CD4-positive, alpha-beta memory T cell (primary cell): ENCODE data around the gene NPHP4. TPM values are rescaled to one million over a fixed set of nuclear protein-coding genes. Genes with fewer than 3 reads are reported as not detected.

ENCODE experiments used
- CTCF ChIA-PET: fragments of 350-600 bp; sonication (Branson Sonifier 250); formaldehyde crosslinking; loops from one replicate; lab custom pipeline; 2021; ENCODE audit warnings: inconsistent platforms; ENCODE audit not compliant: partially characterized antibody; lab: Charles Lee
- POLR2A ChIA-PET: fragments of 350-600 bp; sonication (Branson Sonifier 250); formaldehyde crosslinking; loops from one replicate; lab custom pipeline; 2021; ENCODE audit not compliant: partially characterized antibody; lab: Charles Lee
- DNase-seq, 5 donors: peaks; one replicate each; pipeline versions ENCODE4 v3.0.0 to v3.0.0-alpha.2; 2020 to 2022; ENCODE audit warnings: mixed read lengths in 1 of 5
- H3K27ac ChIP-seq: one replicate; pipeline ENCODE4 v1.7.0; 2013; ENCODE audit warnings: low read depth, low read length
- H3K27me3 ChIP-seq: 2 replicates; pipeline ENCODE4 v1.7.0; 2013; ENCODE audit warnings: mild to moderate bottlenecking, low read length, moderate library complexity; ENCODE audit not compliant: insufficient read depth
- H3K36me3 ChIP-seq: 2 replicates; pipeline ENCODE4 v1.7.0; 2013; ENCODE audit warnings: mild to moderate bottlenecking, low read length, moderate library complexity; ENCODE audit not compliant: insufficient read depth
- H3K4me1 ChIP-seq: 2 replicates; pipeline ENCODE4 v1.7.0; 2013; ENCODE audit warnings: mild to moderate bottlenecking, low read length, moderate library complexity; ENCODE audit not compliant: insufficient read depth
- H3K4me3 ChIP-seq, 2 donors: one replicate each; pipeline ENCODE4 v1.7.0; 2013; ENCODE audit warnings: low read length in 2 of 2, mild to moderate bottlenecking in 1 of 2
- H3K9me3 ChIP-seq, 2 donors: one replicate each; pipeline ENCODE4 v1.7.0; 2013; ENCODE audit warnings: low read length in 2 of 2, control low read depth in 1 of 2; ENCODE audit not compliant: control insufficient read depth in 1 of 2
- H3K27ac Mint-ChIP-seq, 7 donors: one replicate each; pipeline ENCODE4 v1.8.0; 2020 to 2021; ENCODE audit warnings: mixed read lengths in 7 of 7, mild to moderate bottlenecking in 6 of 7, inconsistent platforms in 3 of 7, moderate library complexity in 3 of 7
- H3K27me3 Mint-ChIP-seq, 2 donors: one replicate each; pipeline ENCODE4 v1.8.0; 2020 to 2021; ENCODE audit warnings: mixed read lengths in 2 of 2
- H3K36me3 Mint-ChIP-seq, 2 donors: one replicate each; pipeline ENCODE4 v1.8.0; 2020 to 2021; ENCODE audit warnings: mixed read lengths in 2 of 2, inconsistent platforms in 1 of 2, mild to moderate bottlenecking in 1 of 2
- H3K4me1 Mint-ChIP-seq, 4 donors: one replicate each; pipeline ENCODE4 v1.8.0; 2020 to 2021; ENCODE audit warnings: mixed read lengths in 4 of 4, mild to moderate bottlenecking in 1 of 4
- H3K4me3 Mint-ChIP-seq, 8 donors: one replicate each; pipeline ENCODE4 v1.8.0; 2020 to 2021; ENCODE audit warnings: mixed read lengths in 8 of 8, mild to moderate bottlenecking in 7 of 8, moderate library complexity in 6 of 8, inconsistent platforms in 3 of 8
- H3K9me3 Mint-ChIP-seq, 8 donors: one replicate each; pipeline ENCODE4 v1.8.0; 2020 to 2021; ENCODE audit warnings: mixed read lengths in 8 of 8, mild to moderate bottlenecking in 5 of 8, inconsistent platforms in 3 of 8, moderate library complexity in 1 of 8
- intact Hi-C: fragments of 100-400 bp; cut with micrococcal nuclease; formaldehyde crosslinking; loops from one replicate; pipeline ENCODE4 v1.15.1; 2023
- polyA plus RNA-seq, 2 donors: library from polyadenylated mRNA; unstranded; fragments of 300-500 nt; fragmentation: Illumina TruSeq; gene quantifications; one replicate each; pipeline ENCODE4 v1.2.3, GENCODE V29; 2021
- total RNA-seq, 2 experiments: library from RNA; stranded (reverse); gene quantifications; one replicate each; pipeline ENCODE4 v1.2.3, GENCODE V29; 2021

Gene NPHP4
- total and polyA plus RNA-seq, 4 experiments from 2014 or later = 1.0 to 9.6 (median 4.3) TPM

DNA sequence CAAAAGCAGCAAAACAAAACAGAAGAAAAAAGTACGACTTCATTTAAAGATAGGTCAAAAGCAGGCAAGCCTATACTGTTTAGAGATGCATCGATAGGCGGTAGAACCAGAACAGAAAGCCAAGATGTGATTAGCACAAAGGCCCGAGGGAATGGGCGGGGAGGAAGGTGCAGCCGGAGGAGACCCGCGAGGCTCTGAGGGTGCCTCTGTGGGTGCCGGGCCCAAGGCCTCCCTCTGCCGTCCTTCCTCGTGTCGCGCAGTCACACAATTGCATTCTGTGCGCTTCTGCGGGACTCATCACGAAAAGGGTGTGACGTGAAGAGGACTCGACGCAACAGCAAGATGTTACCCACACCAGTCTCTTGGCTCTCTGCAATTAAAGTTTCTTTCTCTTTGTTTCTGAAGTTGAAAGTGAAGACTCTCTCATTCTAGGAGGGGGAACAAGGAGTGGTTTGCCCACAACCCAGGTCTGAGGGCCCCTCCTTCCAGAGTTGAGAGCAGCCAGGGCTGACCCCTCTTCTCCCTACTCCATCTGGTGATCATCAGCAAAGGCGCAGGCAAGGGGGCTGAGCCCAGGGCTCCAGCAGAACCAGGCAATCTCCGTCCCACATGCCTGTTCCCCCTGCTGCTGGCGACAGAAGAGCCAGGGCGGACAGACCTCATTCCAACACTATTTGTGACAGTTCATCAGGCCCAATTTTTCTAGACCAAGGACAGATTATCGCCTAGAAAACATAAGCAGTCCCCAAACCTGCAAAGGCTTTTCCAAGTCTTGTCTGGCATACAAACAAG lies 41.0 kb downstream of the NPHP4 start:
- Histone ChIP-seq H3K27me3 (no peaks in the 10 kb centered on the region), H3K4me1 (peaks cover 16% of the 10 kb centered on the region), H3K36me3 (no peaks in the 10 kb centered on the region), H3K4me3 (no peak overlapping the region), H3K27ac (no peak overlapping the region), H3K9me3 (no peaks in the 10 kb centered on the region)
- no peak overlapping the region for H3K4me3 Mint-ChIP-seq
- CTCF ChIA-PET = no interaction called here
- intact Hi-C loops = no loop called here
- no peak for DNase-seq
- H3K27ac Mint-ChIP-seq = peak overlapping the region in 1 of 7 donors; percentile 37
- POLR2A ChIA-PET = no interaction called here
- H3K4me1 Mint-ChIP-seq = peaks cover 11 to 15% (median 14%) of the 10 kb centered on the region in 4 donors
- peaks cover 12 to 22% of the 10 kb centered on the region in 2 donors for H3K36me3 Mint-ChIP-seq
- no peaks in the 10 kb centered on the region for H3K27me3 Mint-ChIP-seq
- no peaks in the 10 kb centered on the region for H3K9me3 Mint-ChIP-seq

DNA sequence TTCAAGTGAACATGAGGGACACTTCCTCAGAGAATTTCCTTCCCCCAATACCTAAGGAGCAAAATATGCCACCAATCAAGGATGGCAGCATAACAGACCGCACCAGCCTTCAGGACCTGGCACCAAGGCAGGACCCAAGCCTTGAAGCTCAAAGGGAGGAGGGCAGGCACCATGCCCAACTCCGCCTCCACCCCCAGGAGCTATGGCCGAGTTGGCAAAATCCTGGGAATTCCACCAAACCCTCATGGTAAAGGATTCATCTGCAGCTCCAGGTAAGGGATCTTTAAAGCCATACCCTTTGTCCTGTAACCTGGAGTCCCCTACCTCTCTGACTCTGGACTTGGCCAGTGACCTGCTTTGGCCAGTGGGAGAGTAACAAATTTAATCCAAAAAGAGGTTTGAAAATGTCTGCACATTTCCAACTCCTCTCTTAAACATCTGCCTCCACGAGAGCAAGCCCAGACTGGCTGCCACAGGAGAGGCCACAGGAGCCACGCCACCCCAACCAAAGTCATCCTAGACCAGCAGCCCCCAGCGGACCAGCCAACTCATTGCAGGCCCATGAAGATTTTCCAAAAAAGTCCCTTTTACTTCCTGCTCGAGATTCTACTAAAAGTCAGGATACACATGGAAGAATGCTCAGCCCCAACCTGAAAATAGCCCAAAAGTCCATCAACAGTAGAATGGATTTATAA lies 41.9 kb downstream of the NPHP4 start:
- Mint-ChIP-seq H3K9me3 (no peaks in the 10 kb centered on the region), H3K27ac (peak overlapping the region in 1 of 7 donors; percentile 53)
- POLR2A ChIA-PET = no interaction called here

DNA sequence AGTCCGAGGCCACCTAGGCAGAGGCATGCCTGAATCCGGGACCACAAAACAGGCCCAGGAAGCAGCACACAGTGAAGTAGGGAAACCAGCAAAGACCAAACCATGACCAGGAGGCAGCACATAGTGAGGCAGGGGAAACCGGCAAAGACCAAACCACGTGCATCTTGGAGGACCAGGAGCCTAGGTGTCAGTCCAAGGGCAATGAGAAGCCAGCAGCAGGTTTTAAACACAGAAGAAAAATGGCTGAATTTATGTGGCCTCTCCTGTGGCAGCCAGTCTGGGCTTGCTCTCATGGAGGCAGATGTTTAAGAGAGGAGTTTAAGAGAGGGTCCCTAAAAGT lies 42.5 kb downstream of the NPHP4 start:
- Mint-ChIP-seq H3K4me3 (no peak overlapping the region), H3K9me3 (no peaks in the 10 kb centered on the region), H3K4me1 (peaks cover 3 to 6% (median 4%) of the 10 kb centered on the region in 4 donors), H3K36me3 (peaks cover 13 to 21% of the 10 kb centered on the region in 2 donors), H3K27me3 (no peaks in the 10 kb centered on the region), H3K27ac (no peak overlapping the region)
- CTCF ChIA-PET = no interaction called here
- Histone ChIP-seq H3K9me3 (no peaks in the 10 kb centered on the region), H3K27ac (no peak overlapping the region), H3K4me1 (peaks cover 5% of the 10 kb centered on the region), H3K4me3 (no peak overlapping the region), H3K27me3 (no peaks in the 10 kb centered on the region), H3K36me3 (no peaks in the 10 kb centered on the region)
- no peak for DNase-seq
- POLR2A ChIA-PET = no interaction called here
- intact Hi-C loops = no loop called here

More for the DNA sequence above, 41.9 kb downstream of the NPHP4 start:
- Histone ChIP-seq H3K36me3 (no peaks in the 10 kb centered on the region), H3K27me3 (no peaks in the 10 kb centered on the region), H3K27ac (no peak overlapping the region), H3K4me1 (peaks cover 11% of the 10 kb centered on the region), H3K4me3 (no peak overlapping the region), H3K9me3 (no peaks in the 10 kb centered on the region)
- H3K4me3 Mint-ChIP-seq = no peak overlapping the region
- H3K27me3 Mint-ChIP-seq = no peaks in the 10 kb centered on the region
- H3K4me1 Mint-ChIP-seq = peaks cover 8 to 11% (median 10%) of the 10 kb centered on the region in 4 donors
- intact Hi-C loops = no loop called here
- DNase-seq = no peak
- peaks cover 13 to 23% of the 10 kb centered on the region in 2 donors for H3K36me3 Mint-ChIP-seq
- CTCF ChIA-PET = no interaction called here

DNA sequence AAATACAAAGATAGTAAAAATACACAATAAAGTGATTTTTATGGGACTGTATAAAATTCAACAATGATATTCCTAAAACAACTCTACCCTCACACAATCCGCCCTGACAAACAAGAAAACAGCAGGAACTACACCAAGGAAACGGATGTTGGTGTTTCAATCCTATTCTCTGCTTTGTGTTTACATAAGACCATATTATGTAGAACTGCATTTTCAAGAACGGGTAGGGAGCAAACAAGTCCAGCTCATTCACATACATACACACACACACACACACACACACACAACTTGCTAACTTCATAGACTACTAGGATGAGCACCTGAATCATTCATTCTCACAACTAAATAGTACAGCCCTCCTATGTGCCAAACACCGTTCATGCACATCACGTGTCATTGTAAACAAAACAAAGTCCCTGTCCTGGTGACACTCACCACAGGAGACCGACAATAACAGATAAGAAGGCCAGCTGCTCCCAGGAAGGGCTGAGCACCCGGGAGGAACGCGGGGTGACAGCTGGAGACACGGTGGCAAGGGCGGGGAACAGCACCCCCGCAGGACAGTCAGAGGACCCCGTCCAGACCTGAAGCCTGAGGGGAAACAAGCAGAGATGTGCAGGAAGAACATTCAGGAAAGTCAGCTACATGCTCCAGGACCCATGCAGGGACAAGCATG lies 43.0 kb downstream of the NPHP4 start:
- Histone ChIP-seq H3K4me3 (no peak overlapping the region), H3K27me3 (no peaks in the 10 kb centered on the region), H3K27ac (no peak overlapping the region), H3K9me3 (no peaks in the 10 kb centered on the region), H3K36me3 (no peaks in the 10 kb centered on the region), H3K4me1 (peaks cover under 1% of the 10 kb centered on the region)
- Mint-ChIP-seq H3K4me3 (no peak overlapping the region), H3K9me3 (no peaks in the 10 kb centered on the region), H3K4me1 (peaks cover 0 to 2% (median 0%) of the 10 kb centered on the region in 4 donors), H3K27ac (no peak overlapping the region), H3K36me3 (peaks cover 16 to 21% of the 10 kb centered on the region in 2 donors), H3K27me3 (no peaks in the 10 kb centered on the region)
- ChIA-PET CTCF (no interaction called here), POLR2A (no interaction called here)
- intact Hi-C loops = no loop called here
- no peak for DNase-seq

DNA sequence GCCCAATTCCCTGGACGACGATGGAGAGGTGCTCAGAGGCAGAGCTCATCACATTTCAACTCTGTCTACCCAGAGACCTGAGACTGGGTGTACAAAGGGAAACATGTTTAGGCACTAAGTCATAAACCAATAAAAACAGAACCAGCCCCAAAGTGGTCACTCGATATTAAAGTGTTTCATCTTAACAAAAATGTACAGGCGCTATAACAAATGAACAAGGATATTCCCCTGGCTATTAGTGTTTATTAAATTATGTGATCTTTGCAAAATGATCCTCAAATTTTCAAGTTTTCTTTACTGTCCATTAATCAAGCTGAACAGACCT lies 43.6 kb downstream of the NPHP4 start:
- ChIA-PET POLR2A (no interaction called here), CTCF (no interaction called here)
- Histone ChIP-seq H3K9me3 (no peaks in the 10 kb centered on the region), H3K4me1 (no peaks in the 10 kb centered on the region), H3K27me3 (no peaks in the 10 kb centered on the region), H3K4me3 (no peak overlapping the region), H3K36me3 (no peaks in the 10 kb centered on the region), H3K27ac (no peak overlapping the region)
- Mint-ChIP-seq H3K9me3 (no peaks in the 10 kb centered on the region), H3K4me1 (peaks cover 0 to 2% (median under 1%) of the 10 kb centered on the region in 4 donors), H3K36me3 (peaks cover 19 to 21% of the 10 kb centered on the region in 2 donors), H3K27me3 (no peaks in the 10 kb centered on the region), H3K4me3 (no peak overlapping the region), H3K27ac (no peak overlapping the region)
- intact Hi-C loops = no loop called here
- no peak for DNase-seq

DNA sequence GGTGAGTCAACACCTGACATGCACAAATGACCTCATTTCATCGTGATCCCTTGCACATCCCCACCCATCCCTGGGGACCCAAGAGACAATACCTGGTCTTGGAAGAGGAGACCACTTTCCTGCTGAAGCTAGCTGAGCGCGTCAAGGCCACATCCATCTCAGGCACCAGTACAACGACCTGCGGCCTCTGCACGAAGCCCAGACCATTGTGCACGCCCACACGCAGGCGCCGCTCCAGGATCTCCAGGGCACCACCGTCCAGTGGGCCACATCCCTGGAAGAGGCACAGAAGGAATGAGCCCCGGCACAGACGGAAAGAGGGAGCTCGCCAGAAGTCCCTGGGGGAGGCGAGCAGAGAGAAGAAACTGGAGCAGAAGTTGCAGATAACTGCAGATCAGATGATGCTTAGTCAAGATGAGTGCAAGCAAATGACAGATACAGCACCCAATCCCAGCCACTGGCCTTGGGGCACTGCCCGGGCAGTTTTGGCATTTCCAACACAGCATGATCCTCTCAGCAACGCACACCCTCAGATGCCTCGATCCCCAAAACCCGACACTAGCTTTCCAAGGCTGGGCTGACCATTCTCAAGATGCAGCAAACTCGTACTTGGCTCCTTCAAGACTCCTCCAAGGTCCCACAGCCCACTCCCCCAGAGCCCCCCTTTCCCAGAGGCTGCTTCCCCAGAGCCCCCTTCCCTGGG lies 44.1 kb downstream of the NPHP4 start:
- peak overlapping the region in 1 of 7 donors; percentile 17 for H3K27ac Mint-ChIP-seq
- ChIA-PET POLR2A (no interaction called here), CTCF (no interaction called here)
- Histone ChIP-seq H3K27me3 (no peaks in the 10 kb centered on the region), H3K4me1 (no peaks in the 10 kb centered on the region), H3K36me3 (no peaks in the 10 kb centered on the region), H3K9me3 (no peaks in the 10 kb centered on the region), H3K4me3 (no peak overlapping the region), H3K27ac (no peak overlapping the region)
- intact Hi-C loops = no loop called here
- H3K36me3 Mint-ChIP-seq = peaks cover 20 to 21% of the 10 kb centered on the region in 2 donors
- H3K4me3 Mint-ChIP-seq = no peak overlapping the region
- DNase-seq = no peak
- no peaks in the 10 kb centered on the region for H3K9me3 Mint-ChIP-seq
- H3K4me1 Mint-ChIP-seq = peaks cover 0 to 4% (median under 1%) of the 10 kb centered on the region in 4 donors
- no peaks in the 10 kb centered on the region for H3K27me3 Mint-ChIP-seq
